GM21390 (cell line): Measurements from ENCODE around the gene ATP6V1C2.
"Not testable (repeated sequence)": the region's sequence is repeated elsewhere in the genome, so short reads cannot be mapped to it uniquely, and the experiment has no call there.

ENCODE experiments used
- ATAC-seq: cut with Tn5 transposase; IDR thresholded peaks from one replicate; pipeline ENCODE4 v1.9.1; 2021; ENCODE audit not compliant: unreplicated experiment

Gene ATP6V1C2

DNA sequence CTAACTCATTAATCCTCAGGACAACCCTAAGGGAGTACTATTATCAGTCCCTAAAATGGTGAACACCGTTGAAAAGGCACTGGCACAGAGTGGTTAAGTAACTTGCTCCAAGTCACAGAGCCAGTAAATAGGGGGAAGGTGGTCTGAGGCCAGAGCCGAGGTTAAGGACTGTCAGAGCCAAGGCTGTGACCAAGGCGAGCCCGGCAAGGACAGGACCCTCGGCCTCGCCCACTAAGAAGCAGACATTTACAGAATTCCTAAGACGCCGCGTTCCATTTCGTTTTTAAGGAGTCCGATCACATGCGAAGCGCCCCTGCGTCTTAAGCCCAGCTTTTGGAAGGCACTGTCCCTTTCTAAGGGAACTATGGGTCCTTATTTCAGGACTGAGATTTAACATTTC is 90.1 kb downstream of the ATP6V1C2 start:
- no peak for ATAC-seq

DNA sequence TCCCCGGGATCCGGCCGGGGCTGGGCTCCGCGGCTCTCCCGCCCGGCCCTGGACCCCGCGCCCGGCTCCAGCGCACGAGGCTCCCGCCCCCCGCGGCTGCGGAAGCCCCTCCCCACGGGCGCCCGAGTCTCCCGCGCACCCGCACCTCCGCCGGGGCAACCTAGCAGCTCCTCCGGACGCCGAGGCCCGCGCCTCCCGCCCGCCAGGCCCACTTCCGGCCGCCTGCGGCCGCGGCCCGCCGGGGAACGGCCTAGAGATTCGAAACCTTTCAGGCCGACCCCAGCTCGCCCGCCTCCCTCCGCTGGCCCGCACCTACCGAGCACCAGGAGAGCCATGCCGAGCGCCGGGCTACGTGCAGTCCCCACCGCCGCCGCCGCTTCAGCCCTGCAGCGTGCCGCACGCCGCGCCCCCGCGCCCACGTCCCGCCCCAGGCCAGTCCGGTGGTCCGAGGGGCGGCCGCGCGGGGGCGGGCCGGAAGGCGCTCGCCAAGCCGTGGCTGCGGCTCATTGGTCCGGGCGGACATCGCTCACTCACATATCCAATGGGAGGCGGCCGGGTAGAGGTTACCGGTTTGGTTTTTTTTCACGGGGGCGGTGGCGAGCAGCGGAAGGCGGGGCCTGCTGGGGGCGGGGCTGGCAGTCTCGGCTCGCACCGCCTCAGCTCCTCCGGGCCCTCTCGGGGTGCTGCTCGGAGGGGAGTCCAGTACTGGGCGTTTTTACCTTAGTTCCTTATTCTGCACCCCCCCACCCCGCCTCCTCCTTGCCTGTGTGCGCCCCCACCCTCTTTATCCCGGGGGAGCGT is 91.1 kb downstream of the ATP6V1C2 start, which contains the start of gene PDIA6:
Gene PDIA6 (minus strand): TSS at position 424 of the 801 bp plus-strand sequence. CDS start 89 bp downstream, at position 335.
- ATAC-seq, result peak; percentile 88

DNA sequence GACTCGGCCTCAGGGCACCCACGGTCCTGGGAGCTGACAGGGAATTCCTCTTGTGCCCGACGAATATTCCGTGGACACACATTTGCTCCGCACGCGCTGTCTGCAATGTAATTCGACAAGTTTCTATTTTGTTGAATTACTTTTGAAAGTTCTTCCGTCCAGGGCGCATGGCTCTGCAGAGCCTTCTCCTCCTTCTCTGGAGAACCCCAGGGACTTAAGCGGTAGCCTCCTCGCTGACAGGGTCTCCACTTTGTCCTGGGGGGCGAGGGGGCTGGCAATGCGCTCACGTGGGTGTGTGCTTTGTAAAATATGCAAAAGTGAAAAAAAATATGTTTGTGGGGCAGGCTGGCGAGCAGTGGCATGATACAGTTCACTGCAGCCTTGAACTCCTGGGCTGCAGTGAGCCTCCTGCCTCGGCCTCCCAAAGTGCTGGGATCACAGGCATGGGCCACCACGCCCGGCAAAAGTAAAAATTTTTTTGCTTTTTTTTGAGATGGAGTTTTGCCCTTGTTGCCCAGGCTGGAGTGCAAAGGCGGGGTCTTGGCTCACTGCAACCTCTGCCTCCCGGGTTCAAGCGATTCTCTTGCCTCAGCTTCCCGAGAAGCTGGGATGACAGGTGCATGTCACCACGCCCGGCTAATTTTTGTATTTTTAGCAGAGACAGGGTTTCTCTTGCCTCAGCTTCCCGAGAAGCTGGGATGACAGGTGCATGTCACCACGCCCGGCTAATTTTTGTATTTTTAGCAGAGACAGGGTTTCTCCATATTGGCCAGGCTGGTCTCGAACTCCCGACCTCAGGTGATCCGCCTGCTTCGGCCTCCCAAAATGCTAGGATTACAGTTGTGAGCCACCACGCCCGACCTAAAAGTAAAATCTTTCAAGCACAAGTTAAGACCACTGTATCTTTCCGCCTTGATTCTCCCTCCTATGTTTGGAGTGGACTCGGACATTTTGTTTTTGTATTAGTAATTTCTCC is 92.0 kb downstream of the ATP6V1C2 start:
- not testable (repeated sequence) for ATAC-seq

DNA sequence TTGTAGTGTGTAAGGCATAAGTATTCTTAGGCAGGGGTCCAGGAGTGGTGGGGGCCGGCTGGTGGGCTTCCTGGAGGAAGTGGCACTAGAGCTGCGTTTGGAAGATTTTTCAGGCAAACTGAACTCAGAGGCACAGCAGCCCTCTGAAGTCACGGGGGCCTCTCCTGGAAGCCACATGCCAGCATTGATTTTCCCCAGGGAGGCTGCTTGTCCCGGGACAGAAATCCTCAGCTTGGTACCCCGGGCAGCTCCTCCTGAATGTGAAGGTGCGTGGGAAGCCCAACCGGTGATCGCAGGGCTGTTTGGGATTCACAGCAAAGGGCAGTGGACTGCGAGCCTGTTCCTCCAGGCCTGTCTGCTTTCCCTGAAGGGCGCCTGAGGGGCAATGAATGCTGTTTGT is 92.7 kb downstream of the ATP6V1C2 start:
- ATAC-seq, result no peak

DNA sequence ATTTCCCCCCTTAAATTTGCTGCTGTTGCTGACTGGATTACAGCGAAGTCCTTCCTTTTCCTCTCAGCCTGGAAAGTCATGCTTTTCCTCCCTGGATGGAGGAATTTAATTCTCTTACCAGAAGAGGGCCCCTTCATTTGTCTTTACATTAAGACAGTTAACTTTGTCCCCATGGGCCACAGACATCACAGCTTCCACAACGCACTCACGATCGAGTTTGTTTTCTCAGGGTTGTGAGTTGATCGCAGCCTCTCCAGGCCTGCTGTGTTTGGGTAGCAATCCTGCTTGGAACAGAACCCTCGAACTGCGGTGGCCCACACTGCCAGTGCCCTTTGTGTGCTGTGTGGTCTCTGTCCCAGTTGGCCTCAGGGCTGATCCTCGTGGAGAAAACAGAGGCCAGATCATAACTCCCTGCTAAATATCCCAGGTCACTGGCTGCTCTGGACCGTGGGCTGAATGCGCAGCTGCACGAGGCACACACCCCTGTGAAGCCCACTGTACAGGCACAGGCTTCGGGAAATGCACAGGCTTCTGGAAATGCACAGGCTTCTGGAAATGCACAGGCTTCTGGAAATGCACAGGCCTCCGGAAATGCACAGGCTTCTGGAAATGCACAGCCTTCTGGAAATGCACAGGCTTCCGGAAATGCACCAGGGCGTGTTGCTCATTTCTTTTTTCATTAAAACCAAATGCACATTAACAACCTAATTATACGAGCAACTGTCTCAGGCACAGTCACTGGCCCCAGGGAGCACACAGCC is 93.3 kb downstream of the ATP6V1C2 start:
- no peak for ATAC-seq

DNA sequence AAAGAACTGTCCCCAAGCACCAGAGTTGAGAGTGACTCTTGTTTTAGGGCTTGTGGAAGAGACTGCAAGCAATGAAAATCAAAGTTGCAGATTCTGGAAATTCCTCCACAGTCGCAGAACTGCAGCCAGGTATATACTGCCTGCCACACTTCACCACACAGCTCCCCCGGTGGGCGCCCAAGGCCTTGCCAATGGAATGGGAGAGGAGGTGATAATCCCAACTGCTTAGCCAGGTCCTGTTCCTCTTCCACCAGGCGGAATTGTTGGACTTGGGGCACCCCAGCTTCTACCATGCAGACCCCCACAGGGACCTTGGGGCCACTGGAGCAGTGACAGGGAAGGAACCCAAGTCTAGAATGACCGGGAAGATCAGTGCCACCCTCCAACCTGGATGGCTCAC is 96.0 kb downstream of the ATP6V1C2 start:
- ATAC-seq, result no peak

DNA sequence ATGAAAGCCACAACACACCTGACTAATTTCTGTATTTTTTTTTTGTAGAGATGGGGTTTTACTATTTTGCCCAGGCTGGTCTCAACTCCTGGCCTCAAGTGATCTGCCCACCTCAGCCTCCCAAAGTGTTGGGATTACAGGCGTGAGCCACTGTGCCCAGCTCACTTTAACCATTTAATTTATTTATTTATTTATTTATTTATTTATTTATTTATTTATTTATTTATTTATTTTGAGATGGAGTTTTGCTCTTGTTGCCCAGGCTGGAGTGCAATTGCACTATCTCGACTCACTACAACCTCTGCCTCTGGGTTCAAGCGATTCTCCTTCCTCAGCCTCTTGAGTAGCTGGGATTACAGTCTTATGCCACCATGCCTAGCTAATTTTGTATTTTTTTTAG is 96.9 kb downstream of the ATP6V1C2 start:
- not testable (repeated sequence) for ATAC-seq

DNA sequence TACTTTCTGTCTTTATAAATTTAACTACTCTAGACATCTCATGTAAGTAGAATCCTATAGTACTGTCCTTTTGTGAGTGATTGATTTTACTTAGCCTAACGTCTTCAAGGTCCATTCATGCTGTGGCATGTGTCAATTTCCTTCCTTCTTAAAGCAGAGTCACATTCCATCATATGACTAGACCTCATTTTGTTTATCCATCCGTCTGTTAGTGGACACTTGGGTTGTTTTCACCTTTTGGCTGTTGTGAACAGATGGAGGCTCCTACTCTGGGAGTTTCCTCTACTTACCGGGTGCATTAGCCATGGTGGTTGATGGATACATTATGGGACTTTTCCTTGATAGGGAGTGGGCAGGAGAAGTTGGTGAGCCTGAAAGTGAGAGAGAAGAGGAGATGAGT is 97.6 kb downstream of the ATP6V1C2 start:
- no peak for ATAC-seq

DNA sequence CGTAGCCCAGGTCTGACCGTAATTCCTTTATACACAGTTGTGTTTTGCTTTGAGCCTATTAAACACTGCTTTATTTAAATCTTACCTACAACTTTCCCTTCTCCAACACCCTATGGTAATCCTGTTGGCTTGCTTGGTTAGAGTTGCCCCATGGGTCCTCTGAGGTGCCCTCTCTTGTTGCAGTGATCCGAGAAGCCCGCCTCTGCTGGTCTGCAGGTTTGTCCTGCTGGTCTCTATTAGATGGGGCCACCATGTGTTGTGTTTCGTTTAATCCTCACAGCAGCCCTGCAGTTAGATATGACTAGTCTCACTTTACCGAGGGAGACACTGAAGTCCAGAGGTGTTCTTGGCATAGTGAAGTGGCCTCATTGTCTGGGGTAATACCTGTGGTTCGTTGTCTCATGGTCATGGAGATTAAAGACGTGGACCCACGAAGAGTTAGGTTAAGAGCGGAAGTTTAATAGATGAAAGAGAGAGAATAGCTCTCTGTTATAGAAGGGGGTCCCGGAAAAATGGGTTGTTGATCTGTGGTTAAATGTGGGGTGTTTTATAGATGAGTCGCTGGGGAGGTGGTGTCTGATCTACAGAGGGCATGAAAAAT is 98.4 kb downstream of the ATP6V1C2 start:
- ATAC-seq, result no peak

DNA sequence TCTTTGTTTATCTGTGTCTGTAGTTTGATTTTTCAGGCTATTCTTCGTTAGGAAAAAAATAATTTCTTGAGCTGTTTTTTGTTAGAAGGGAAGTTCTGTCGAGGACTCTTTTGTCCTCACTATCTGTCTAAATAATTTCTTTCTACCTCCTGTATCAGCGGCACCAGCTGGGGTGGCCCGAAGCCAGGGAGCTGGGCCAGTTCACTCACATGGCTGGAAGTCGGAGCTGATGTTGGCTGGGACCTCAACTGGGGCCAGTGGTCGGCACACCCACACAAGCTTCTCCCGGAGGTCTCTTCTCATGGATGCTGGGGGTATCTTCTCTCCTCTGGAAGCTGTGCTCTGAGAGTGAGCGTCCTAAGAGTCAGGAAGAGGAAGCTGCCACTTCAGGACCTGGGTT is 99.1 kb downstream of the ATP6V1C2 start:
- ATAC-seq, result no peak

DNA sequence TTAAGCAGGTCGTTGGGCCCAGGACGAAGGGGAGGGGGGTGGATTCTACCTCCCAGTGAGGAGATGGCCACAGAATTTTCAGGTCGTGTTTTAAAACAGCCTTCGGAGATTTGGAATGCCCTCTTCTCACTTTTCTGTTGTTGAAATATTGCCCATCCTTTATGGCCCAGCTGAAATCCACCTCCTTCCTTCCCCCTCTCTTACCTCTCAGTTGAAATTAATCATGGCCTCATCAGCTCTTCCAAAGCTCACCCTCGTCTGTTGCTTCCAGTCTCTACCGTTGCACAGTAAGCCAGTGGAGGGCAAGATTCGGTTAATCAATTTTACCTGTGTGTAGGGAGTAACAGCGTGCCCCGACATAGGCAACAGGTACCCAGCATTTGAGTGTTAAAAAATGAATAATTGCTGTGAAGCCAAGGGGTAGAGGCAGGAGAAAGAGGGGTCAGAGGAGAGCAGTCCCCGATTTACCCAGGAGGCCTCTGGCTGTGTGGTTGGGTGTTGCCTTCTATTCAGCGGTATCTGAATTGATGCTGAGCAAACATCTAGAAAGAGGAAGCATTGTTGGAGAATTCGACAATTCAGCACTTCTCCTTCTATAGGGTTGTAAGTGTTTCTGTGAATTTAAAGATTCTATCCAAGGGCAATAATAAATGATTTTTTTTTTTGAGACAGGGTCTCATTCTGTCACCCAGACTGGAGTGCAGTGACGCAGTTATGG is 99.7 kb downstream of the ATP6V1C2 start:
- ATAC-seq, result no peak

DNA sequence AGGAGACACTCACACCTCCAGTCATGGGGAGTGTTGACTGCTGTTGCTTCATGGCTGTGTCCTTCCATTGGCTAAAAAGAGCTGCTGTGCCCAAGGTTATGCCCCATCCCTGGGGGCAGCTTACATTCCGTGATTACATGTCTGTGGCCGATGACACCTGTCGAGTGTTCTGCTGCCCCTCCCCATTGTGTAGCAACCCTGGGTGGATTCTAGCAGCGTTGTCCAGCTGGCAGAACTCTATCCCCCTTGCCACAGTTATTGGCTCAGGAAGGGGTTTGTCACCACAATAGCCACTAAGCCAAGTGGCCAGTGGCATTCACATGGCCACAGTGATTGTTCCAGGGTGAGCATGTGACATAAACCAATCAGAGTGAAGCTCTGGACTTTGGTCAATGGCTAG is 102.8 kb downstream of the ATP6V1C2 start:
- ATAC-seq, result no peak

DNA sequence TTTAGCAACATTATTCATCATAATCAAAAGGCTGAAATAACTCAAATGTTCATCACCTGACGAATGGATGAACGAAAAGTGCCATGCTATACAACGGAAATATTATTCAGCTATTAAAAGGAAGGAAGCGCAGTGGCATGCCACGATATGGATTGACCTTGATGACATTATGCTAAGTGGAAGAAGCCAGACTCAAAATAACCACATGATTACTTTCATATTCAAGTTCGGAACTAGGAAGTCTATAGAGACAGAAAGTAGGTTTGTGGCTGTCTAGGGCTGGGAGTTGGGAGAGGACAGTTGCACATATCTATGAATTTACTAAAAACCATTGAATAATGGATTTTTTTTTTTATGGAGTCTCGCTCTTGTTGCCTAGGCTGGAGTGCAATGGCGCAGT is 104.6 kb downstream of the ATP6V1C2 start:
- no peak for ATAC-seq

DNA sequence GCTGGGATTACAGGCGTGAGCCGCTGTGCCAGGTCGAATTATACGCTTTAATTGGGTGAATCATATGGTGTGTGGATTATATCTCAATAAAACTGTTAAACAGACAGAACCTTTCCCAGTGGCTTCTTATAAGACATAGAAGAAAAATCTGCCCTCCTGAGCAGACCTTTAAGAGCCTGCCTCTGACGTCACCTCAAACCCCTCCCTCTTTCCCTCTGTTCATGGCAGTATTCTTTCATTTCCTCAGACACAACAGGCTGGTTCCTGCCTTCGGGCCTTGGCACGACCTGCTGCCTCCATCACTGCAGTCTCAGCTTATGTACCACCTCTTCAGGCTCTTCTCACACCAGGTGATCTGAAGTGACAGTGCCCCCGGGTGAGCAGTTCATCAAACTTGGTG is 105.2 kb downstream of the ATP6V1C2 start:
- ATAC-seq, result no peak

DNA sequence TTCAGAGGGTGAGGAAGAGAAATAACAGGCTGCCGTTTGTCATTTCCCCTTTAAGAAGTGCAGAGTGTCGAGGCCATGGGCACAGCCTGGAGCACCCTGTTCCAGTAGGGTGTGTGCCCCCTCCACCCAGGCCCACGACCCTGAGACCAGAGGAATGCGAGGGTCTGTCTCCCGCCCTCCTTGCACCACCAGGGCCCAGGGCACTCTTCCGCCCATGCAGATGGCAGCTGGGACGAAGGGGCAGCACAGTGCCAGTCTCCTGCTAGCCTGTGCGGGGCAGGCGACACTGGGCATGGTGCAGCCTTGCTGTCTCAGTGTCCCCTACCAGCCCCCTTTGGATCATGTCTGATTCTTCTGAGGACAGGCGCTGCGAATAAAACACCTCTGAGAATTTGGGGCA is 106.9 kb downstream of the ATP6V1C2 start:
- ATAC-seq, result no peak

DNA sequence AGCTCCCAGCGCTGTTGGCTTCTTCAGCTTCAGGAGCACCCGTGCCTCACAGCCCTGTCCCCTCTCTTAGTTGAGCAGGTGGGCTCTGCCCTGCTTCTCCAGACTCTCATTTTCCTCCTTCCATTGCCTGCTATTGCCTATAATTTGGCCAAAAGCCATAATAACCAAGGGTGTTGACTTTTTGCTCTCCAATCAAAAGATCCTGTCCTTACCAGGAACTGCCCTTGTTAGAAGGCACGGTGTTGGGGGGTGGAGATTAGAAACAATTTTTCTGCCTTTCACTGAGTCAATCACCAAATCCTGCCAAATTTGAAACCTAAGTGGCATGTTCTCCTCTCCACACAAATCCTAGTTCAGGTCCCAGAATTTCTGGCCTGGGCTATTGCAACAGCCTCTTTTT is 107.9 kb downstream of the ATP6V1C2 start:
- ATAC-seq, result no peak

DNA sequence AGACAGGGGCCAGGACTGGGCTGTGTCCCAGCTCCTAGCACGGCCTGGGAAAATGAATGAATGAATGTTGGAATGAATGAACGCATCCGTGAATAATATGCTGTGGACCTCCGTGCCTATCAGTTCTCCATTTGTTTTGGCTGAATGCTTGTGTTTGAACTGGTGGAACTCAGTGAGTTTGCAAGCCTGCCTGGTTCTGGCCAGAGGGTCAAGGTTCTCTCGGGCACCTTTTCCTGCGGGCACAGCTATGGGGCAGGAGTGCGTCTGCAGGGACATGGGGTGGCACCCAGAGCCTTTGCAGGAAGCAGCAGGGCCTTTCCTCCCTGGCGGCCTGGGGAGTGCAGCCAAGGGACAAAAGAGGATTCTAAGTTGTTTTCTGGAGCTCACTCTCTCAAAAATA is 108.8 kb downstream of the ATP6V1C2 start:
- ATAC-seq, result no peak

DNA sequence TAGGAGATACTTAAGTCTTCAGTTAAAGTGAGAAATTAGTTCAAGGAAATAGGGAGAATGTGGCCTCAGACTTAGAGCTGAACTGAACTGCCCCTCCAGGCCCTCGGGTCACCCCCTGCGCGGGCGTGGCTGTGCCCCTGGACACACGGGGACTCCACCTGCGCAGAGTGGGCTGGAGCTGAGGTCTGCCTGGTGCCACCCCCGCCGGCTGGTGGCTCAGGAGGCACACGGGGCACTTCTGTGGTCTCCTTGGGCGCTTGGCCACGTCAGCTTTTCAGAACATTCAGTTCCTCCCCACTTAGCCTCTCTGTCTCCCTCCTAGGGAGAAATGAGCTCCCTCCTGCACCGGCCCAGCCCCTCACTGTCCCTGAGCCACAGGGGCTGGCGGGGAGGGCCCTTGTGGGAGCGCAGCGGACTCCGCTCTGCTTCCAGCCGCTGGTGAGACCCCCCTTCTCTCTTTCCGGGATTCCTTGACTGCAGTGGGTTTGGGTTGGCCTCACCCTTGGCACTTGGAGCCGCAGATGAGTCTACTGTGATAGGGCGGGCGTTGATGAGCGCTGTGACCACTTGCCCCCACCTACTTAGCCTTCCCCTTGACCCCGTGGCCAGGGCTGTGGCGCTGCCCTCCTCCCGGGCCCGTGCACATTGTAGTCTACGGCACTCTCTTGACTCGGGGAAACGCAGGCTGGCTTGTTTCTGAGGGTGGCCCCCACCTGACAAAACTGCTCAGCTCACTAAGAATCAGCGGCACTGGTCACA is 109.4 kb downstream of the ATP6V1C2 start:
- ATAC-seq, result no peak

DNA sequence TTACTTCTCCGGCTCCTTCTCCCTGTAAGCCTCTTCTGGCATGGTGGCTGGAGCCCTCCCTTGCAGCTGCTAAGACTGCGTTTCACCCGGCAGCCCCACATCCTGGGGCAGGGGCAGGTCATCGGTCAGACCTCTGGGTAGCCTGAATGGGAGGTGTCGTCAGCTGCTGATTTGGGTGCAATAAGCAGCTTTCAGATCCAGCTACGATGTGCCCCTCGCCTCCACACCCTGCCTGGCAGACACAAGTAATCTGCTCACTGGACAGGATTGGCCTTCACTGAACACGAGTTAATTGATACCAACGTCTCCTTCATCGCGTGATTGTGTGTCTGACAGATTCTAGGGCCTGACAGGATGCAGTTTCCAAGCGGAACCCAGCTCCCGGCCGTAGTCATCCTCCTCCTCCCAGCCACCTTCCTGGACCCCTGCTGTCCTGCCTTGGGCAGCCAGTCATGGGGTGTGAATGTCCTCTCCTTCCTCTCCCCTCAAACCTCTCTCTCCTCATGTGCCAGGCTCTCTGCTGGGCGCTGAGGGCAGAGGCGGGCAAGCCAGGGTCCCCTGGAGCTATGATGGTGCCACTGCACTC is 110.1 kb downstream of the ATP6V1C2 start:
- no peak for ATAC-seq
